IMR-90 (cell line): ENCODE measurements around the gene BMP8B. TPM values are rescaled to one million over a fixed set of nuclear protein-coding genes. Genes with fewer than 3 reads are reported as not detected.

ENCODE experiments used
- ATAC-seq: fragments of 200-7000 bp; cut with Tn5 transposase; 2 replicates; pipeline ENCODE4 v1.9.1; 2020; ENCODE audit warnings: low read depth, mild to moderate bottlenecking, moderate library complexity
- Bru-seq: library from RNA; stranded (reverse); fragments of 400-500 nt; gene quantifications from one replicate; lab custom pipeline; 2021; lab: Mats Ljungman, UMichigan
- BruChase-seq, 2 experiments: library from RNA; stranded (reverse); fragments of 400-500 nt; gene quantifications; one replicate each; lab custom pipeline; 2021; lab: Mats Ljungman, UMichigan
- BruUV-seq: library from RNA; stranded (reverse); fragments of 400-500 nt; replicated peaks from 2 replicates; lab custom pipeline; 2021; lab: Mats Ljungman, UMichigan
- CTCF ChIA-PET: fragments of 300-600 bp; formaldehyde crosslinking; extraction: SDS; loops from one replicate; lab custom pipeline; 2021; ENCODE audit warnings: antibody characterized with exemption; lab: Yijun Ruan, JAX
- POLR2A ChIA-PET: fragments of 300-600 bp; sonication (Branson Sonifier 250); formaldehyde crosslinking; loops from one replicate; lab custom pipeline; 2022; ENCODE audit warnings: antibody characterized with exemption; ENCODE audit not compliant: unreplicated experiment; lab: Charles Lee
- DNase-seq: peaks from one replicate; pipeline ENCODE4 v3.0.0; 2013
- H2AFZ ChIP-seq: replicated peaks from 2 replicates; pipeline ENCODE3; 2013; ENCODE audit warnings: low read length, mild to moderate bottlenecking; ENCODE audit not compliant: poor library complexity
- H2AK5ac ChIP-seq: 2 replicates; pipeline ENCODE4 v1.6.1; 2013; ENCODE audit warnings: low read depth, low read length, inconsistent platforms
- H2AK9ac ChIP-seq: replicated peaks from 2 replicates; pipeline ENCODE3; 2013; ENCODE audit warnings: mild to moderate bottlenecking, low read depth, low read length, moderate library complexity; ENCODE audit not compliant: poor library complexity
- H2BK120ac ChIP-seq: 2 replicates; pipeline ENCODE4 v1.6.1; 2013; ENCODE audit warnings: low read depth, low read length, inconsistent platforms
- H2BK15ac ChIP-seq: 3 replicates; pipeline ENCODE4 v1.6.1; 2013; ENCODE audit warnings: low read depth, low read length, inconsistent platforms
- H2BK20ac ChIP-seq: 2 replicates; pipeline ENCODE4 v1.6.1; 2013; ENCODE audit warnings: low read depth, mild to moderate bottlenecking, inconsistent platforms, low read length, moderate library complexity
- H2BK5ac ChIP-seq: 2 replicates; pipeline ENCODE4 v1.6.1; 2013; ENCODE audit warnings: mild to moderate bottlenecking, low read depth, low read length, inconsistent platforms; ENCODE audit not compliant: poor library complexity, severe bottlenecking
- H3K14ac ChIP-seq: replicated peaks from 2 replicates; pipeline ENCODE4 v1.6.1; 2013; ENCODE audit warnings: low read depth, low read length, inconsistent platforms
- H3K18ac ChIP-seq: 2 replicates; pipeline ENCODE4 v1.6.1; 2013; ENCODE audit warnings: low read depth, low read length, control low read depth
- H3K23ac ChIP-seq: 2 replicates; pipeline ENCODE4 v1.6.1; 2013; ENCODE audit warnings: low read depth, low read length, inconsistent platforms
- H3K27ac ChIP-seq: 2 replicates; pipeline ENCODE4 v1.5.1; 2013; ENCODE audit warnings: mild to moderate bottlenecking, control low read depth, low read length; ENCODE audit not compliant: insufficient read depth
- H3K27me3 ChIP-seq: 2 replicates; pipeline ENCODE4 v1.6.1; 2013; ENCODE audit warnings: low read length; ENCODE audit not compliant: control insufficient read depth, insufficient read depth
- H3K36me3 ChIP-seq: 2 replicates; pipeline ENCODE4 v1.6.1; 2013; ENCODE audit warnings: low read length, mixed read lengths; ENCODE audit not compliant: control insufficient read depth, insufficient read depth
- H3K4ac ChIP-seq: 2 replicates; pipeline ENCODE4 v1.6.1; 2013; ENCODE audit warnings: low read depth, low read length, inconsistent platforms
- H3K4me1 ChIP-seq: 2 replicates; pipeline ENCODE4 v1.6.1; 2013; ENCODE audit warnings: low read length, mixed read lengths; ENCODE audit not compliant: control insufficient read depth, insufficient read depth
- H3K4me2 ChIP-seq: 2 replicates; pipeline ENCODE4 v1.6.1; 2013; ENCODE audit warnings: low read depth, mild to moderate bottlenecking, control low read depth, low read length, moderate library complexity
- H3K4me3 ChIP-seq: 2 replicates; pipeline ENCODE4 v1.5.1; 2013; ENCODE audit warnings: low read depth, mild to moderate bottlenecking, control low read depth, low read length, moderate library complexity; ENCODE audit not compliant: insufficient read depth
- H3K56ac ChIP-seq: 2 replicates; pipeline ENCODE4 v1.6.1; 2013; ENCODE audit warnings: low read length, inconsistent platforms; ENCODE audit not compliant: insufficient read depth; ENCODE audit errors: extremely low read depth
- H3K79me1 ChIP-seq, 2 experiments: 2 replicates each; pipeline ENCODE4 v1.6.1; 2013; ENCODE audit warnings: low read length in 2 of 2, inconsistent platforms in 1 of 2, low read depth in 1 of 2
- H3K9ac ChIP-seq: 2 replicates; pipeline ENCODE4 v1.6.1; 2013; ENCODE audit warnings: low read depth, low read length, control low read depth
- H3K9me1 ChIP-seq: 2 replicates; pipeline ENCODE4 v1.6.1; 2013; ENCODE audit warnings: low read length, inconsistent platforms; ENCODE audit not compliant: insufficient read depth
- H3K9me3 ChIP-seq: 2 replicates; pipeline ENCODE4 v1.6.1; 2013; ENCODE audit warnings: low read length; ENCODE audit not compliant: control insufficient read depth, insufficient read depth
- H4K20me1 ChIP-seq: 2 replicates; pipeline ENCODE4 v1.6.1; 2013; ENCODE audit warnings: low read length, inconsistent platforms; ENCODE audit not compliant: insufficient read depth
- H4K5ac ChIP-seq: 2 replicates; pipeline ENCODE4 v1.6.1; 2013; ENCODE audit warnings: mild to moderate bottlenecking, low read depth, low read length, control low read depth
- H4K8ac ChIP-seq, 2 experiments: 2 replicates each; pipeline ENCODE4 v1.6.1; 2013; ENCODE audit warnings: low read depth in 2 of 2, low read length in 2 of 2, control low read depth in 1 of 2, inconsistent platforms in 1 of 2
- H4K91ac ChIP-seq: 2 replicates; pipeline ENCODE4 v1.6.1; 2013; ENCODE audit warnings: low read depth, low read length, inconsistent platforms; ENCODE audit not compliant: insufficient read depth
- POLR2A ChIP-seq: IDR thresholded peaks from 2 replicates; pipeline ENCODE4 v1.6.1; 2012; ENCODE audit warnings: mild to moderate bottlenecking, low read depth, low read length
- WGBS, 2 experiments: methylation state at CpG; one replicate each; pipeline versions ENCODE4 v1.1.5 to v1.1.7; 2013; ENCODE audit warnings: missing lambda C conversion rate in 2 of 2; ENCODE audit not compliant: insufficient read length in 1 of 2; ENCODE audit errors: extremely low coverage in 2 of 2; 5-methylcytosine and 5-hydroxymethylcytosine counted together
- dilution Hi-C: fragments of 300-500 bp; cut with HindIII; formaldehyde crosslinking; loops from one replicate; pipeline ENCODE4 v1.14.3; 2018; ENCODE audit warnings: low sequenced_read_pairs; ENCODE audit not compliant: unreplicated experiment
- in situ Hi-C: fragments of 300-500 bp; cut with MboI; formaldehyde crosslinking; loops from 3 replicates; pipeline ENCODE4 v1.14.3; 2019; ENCODE audit warnings: low sequenced_read_pairs, inconsistent platforms, mixed read lengths
- intact Hi-C: fragments of 100-400 bp; cut with micrococcal nuclease; formaldehyde crosslinking; loops from 2 replicates; pipeline ENCODE4 v1.10.0; 2022
- long read RNA-seq: library from polyadenylated mRNA; unstranded; transcript quantifications from one replicate; pipeline ENCODE4 v2.0.0, GENCODE V29; 2021; ENCODE audit not compliant: unreplicated experiment
- polyA plus RNA-seq, 3 experiments: library from polyadenylated mRNA; depleted of rRNA; stranded (reverse); fragments of >200 nt; gene quantifications; 2 replicates each; pipeline ENCODE4 v1.2.3, GENCODE V29; 2012; ENCODE audit warnings: low replicate concordance in 1 of 3
- total RNA-seq: library from RNA; depleted of rRNA; stranded (reverse); fragments of >200 nt; gene quantifications from 2 replicates; pipeline ENCODE4 v1.2.3, GENCODE V29; 2012; rRNA removed
- TF ChIP-seq, protein P1 (sequence below): conservative IDR thresholded peaks from 2 replicates; pipeline ENCODE4 v1.5.1; 2012; ENCODE audit warnings: mild to moderate bottlenecking, low read depth, low read length, improper control_type of control experiment

The BMP8B gene, protein sequence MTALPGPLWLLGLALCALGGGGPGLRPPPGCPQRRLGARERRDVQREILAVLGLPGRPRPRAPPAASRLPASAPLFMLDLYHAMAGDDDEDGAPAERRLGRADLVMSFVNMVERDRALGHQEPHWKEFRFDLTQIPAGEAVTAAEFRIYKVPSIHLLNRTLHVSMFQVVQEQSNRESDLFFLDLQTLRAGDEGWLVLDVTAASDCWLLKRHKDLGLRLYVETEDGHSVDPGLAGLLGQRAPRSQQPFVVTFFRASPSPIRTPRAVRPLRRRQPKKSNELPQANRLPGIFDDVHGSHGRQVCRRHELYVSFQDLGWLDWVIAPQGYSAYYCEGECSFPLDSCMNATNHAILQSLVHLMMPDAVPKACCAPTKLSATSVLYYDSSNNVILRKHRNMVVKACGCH
- total RNA-seq = not detected in 2 replicates
- 0.03 TPM in 1 of 2 replicates, not detected in the other for polyA plus RNA-seq (2012; rRNA removed)
- not detected in 2 replicates for polyA plus RNA-seq (2012; cell fraction: cytosol; rRNA removed)
- polyA plus RNA-seq (2012; cell fraction: nucleus; rRNA removed; ENCODE audit: low replicate concordance) = not detected in 2 replicates
- percentile 8 among the genes with signal in this experiment for Bru-seq, nascent RNA
- percentile 10 among the genes with signal in this experiment for BruChase-seq, experiment 1, labeled RNA remaining after a 6-hour chase
- BruChase-seq, experiment 2, labeled RNA remaining after a 2-hour chase = percentile 11 among the genes with signal in this experiment
- long read RNA-seq = 0 reads

DNA sequence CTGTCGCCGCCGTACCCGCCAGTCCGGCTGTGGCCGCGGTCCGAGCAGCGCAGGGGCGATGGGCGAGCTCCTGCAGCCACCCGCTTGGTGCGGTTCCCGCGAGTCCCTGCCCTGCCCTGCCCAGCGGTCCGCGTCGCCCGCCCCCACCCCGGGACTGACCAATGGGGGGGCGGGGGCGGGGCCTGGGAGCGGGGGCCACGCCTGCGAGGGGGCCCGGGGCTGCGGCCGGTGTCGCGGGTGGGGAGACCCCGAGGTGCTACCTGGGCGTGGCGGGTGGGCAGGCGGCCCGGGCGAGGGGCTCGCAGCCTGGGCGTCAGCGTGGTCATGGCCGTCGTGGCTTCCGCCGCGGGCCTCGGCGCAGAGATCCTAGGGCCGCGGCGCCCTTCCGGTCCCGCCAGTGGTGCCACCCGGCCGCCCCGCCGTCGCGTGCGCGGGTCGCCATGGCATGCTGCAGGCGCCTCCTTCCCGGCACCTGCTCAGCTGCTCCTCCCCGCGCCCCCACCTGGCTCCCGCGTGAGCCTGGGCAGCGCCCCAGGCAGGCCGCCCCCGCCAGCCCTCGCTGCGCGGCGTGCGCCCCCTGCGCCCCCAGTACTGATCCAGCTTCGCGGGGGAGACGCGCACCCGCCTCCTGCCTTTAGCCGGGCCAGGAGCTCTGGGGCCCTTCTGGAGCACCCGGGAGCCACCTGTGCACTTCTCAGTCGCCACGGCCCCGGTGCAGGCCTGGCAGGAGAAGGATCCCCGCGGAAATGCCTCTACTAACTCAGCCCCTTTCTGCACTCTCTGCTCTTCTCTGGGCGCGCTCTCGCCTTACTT is at the start of gene BMP8B:
TSS of gene BMP8B (minus strand) at position 108 of the 813 bp plus-strand sequence. CDS start 380 bp downstream, outside the sequence.
- H3K4me2 ChIP-seq = peak within 1 kb of the TSS; percentile 70
- 2% methylated on average over 51 of the region's 91 CpGs; no CpG with 5 or more reads in 1 of the 2 experiments for WGBS, 2 experiments
- no peak within 1 kb of the TSS for H2BK20ac ChIP-seq
- peak within 1 kb of the TSS; percentile 52 for H3K4me3 ChIP-seq
- H2AK9ac ChIP-seq = no peak within 1 kb of the TSS
- H2AFZ ChIP-seq = peak within 1 kb of the TSS; percentile 66
- no peak within 1 kb of the TSS for H3K27ac ChIP-seq
- intact Hi-C loops (no loop called here), in situ Hi-C loops (loop anchor here (5.0 kb wide), 1 partner anchor 297 kb away; the partner anchor contains the start of gene BMP8A), dilution Hi-C loops (no loop called here)
- H3K4me1 ChIP-seq = peaks cover 1% of the 10 kb centered on the region; the same call in 1 of the 2 replicates
- H3K9me1 ChIP-seq = no peaks in the 10 kb centered on the region
- H4K91ac ChIP-seq = no peak within 1 kb of the TSS
- H3K36me3 ChIP-seq = no peaks in the 10 kb centered on the region
- no peak within 1 kb of the TSS for H3K56ac ChIP-seq
- H3K14ac ChIP-seq = no peak within 1 kb of the TSS
- no peak within 1 kb of the TSS for H3K23ac ChIP-seq
- no peak within 1 kb of the TSS for H2BK5ac ChIP-seq
- no peak for TF ChIP-seq POLR2A
- TF ChIP-seq, protein P1, sequence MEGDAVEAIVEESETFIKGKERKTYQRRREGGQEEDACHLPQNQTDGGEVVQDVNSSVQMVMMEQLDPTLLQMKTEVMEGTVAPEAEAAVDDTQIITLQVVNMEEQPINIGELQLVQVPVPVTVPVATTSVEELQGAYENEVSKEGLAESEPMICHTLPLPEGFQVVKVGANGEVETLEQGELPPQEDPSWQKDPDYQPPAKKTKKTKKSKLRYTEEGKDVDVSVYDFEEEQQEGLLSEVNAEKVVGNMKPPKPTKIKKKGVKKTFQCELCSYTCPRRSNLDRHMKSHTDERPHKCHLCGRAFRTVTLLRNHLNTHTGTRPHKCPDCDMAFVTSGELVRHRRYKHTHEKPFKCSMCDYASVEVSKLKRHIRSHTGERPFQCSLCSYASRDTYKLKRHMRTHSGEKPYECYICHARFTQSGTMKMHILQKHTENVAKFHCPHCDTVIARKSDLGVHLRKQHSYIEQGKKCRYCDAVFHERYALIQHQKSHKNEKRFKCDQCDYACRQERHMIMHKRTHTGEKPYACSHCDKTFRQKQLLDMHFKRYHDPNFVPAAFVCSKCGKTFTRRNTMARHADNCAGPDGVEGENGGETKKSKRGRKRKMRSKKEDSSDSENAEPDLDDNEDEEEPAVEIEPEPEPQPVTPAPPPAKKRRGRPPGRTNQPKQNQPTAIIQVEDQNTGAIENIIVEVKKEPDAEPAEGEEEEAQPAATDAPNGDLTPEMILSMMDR = no peak
- DNase-seq (no peak), ATAC-seq (peak; percentile 83)
- H3K9me3 ChIP-seq = no peaks in the 10 kb centered on the region
- no peak within 1 kb of the TSS for H3K18ac ChIP-seq
- H2AK5ac ChIP-seq = no peak within 1 kb of the TSS
- H2BK15ac ChIP-seq = no peak within 1 kb of the TSS
- no peak within 1 kb of the TSS for H2BK120ac ChIP-seq
- H3K4ac ChIP-seq = no peak within 1 kb of the TSS
- no peak within 1 kb of the TSS for H4K8ac ChIP-seq
- no peaks in the 10 kb centered on the region for H3K79me1 ChIP-seq
- H3K27me3 ChIP-seq = peaks cover 57% of the 10 kb centered on the region
- H3K9ac ChIP-seq = no peak within 1 kb of the TSS
- CTCF ChIA-PET = interaction anchor here (1.5 kb wide), 1 partner anchor 11 kb away, joined by 3 read pairs; no protein-coding TSS in a partner anchor
- no TSS peak for BruUV-seq
- no peak within 1 kb of the TSS for H4K5ac ChIP-seq
- POLR2A ChIA-PET = no interaction called here
- no peaks in the 10 kb centered on the region for H4K20me1 ChIP-seq
